ENCODE results near the gene PTPRG. TPM values are rescaled to one million over a fixed set of nuclear protein-coding genes. Genes with fewer than 3 reads are reported as not detected.

The PTPRG gene
- total and polyA plus RNA-seq, 2 experiments from 2014 or later = 24.4 to 131 TPM

GRCh38 chr3:61882253-61882652, 320.9 kb downstream of the PTPRG start (continued):
- TF ChIP-seq REST (IDR thresholded peaks at IDR 0.05; ENCODE audit: unreplicated experiment) = no peak
- TF ChIP-seq CTCF (conservative IDR thresholded peaks at IDR 0.05; ENCODE audit: low read depth in 2 of 2) = no peak
- no peak for TF ChIP-seq CREB1 (CRISPR knock-in tag; IDR thresholded peaks at IDR 0.05; ENCODE audit: low read depth)

GRCh38 chr3:61884794-61885193, 323.4 kb downstream of the PTPRG start:
- H2AFZ ChIP-seq = no peak overlapping the region
- no peak overlapping the region for H3K27ac ChIP-seq (ENCODE audit: low read depth)
- no peaks in the 10 kb centered on the region for H3K27me3 Mint-ChIP-seq (ENCODE audit: insufficient read depth, low read depth, poor library complexity)
- no peak overlapping the region for H3K4me2 ChIP-seq
- no peaks in the 10 kb centered on the region; the same call in 2 of the 3 replicates for H3K9me3 Mint-ChIP-seq
- ATAC-seq (no peak), DNase-seq (ENCODE audit: low spot score) (no peak)
- TF ChIP-seq POLR2AphosphoS5 (IDR thresholded peaks at IDR 0.05; ENCODE audit: low read depth) = no peak
- no peak for TF ChIP-seq REST (IDR thresholded peaks at IDR 0.05; ENCODE audit: unreplicated experiment)
- TF ChIP-seq STAT1 (IDR thresholded peaks at IDR 0.05; ENCODE audit: unreplicated experiment) = no peak
- no peak for TF ChIP-seq ZNF331 (CRISPR knock-in tag; IDR thresholded peaks at IDR 0.05; ENCODE audit: low read depth)
- TF ChIP-seq NANOG (IDR thresholded peaks at IDR 0.05; ENCODE audit: borderline replicate concordance) = no peak
- TF ChIP-seq JUNB (IDR thresholded peaks at IDR 0.05; ENCODE audit: unreplicated experiment) = no peak
- no peaks in the 10 kb centered on the region for H3F3A ChIP-seq (replicated peaks; ENCODE audit: low read depth)
- H3K36me3 ChIP-seq (ENCODE audit: insufficient read depth) = no peaks in the 10 kb centered on the region
- peaks cover 84% of the 10 kb centered on the region for H3K4me1 Mint-ChIP-seq
- H3K4me3 Mint-ChIP-seq = no peak overlapping the region
- no peaks in the 10 kb centered on the region for H4K20me1 ChIP-seq (replicated peaks; ENCODE audit: insufficient read depth)
- H3K36me3 Mint-ChIP-seq (ENCODE audit: low read depth) = no peaks in the 10 kb centered on the region
- H3K79me2 ChIP-seq (replicated peaks; ENCODE audit: insufficient read depth) = peaks cover 96% of the 10 kb centered on the region
- no peak overlapping the region for H3K4me3 ChIP-seq
- H3K27me3 ChIP-seq (ENCODE audit: insufficient read depth) = no peaks in the 10 kb centered on the region
- no peak overlapping the region; the same call in 1 of the 2 replicates for H3K27ac Mint-ChIP-seq
- peaks cover 77% of the 10 kb centered on the region for H3K4me1 ChIP-seq (ENCODE audit: insufficient read depth)
- 0 out of 2 replicates have a peak, but pooled peaks cover 3% of the 10 kb centered on the region for H3K9me2 ChIP-seq (ENCODE audit: insufficient read depth)

Data from GM23338 (cell line).